Measurements from ENCODE around the gene GNL3L.
"Not testable (repeated sequence)": the region's sequence is repeated elsewhere in the genome, so short reads cannot be mapped to it uniquely, and the experiment has no call there.

Gene GNL3L, protein sequence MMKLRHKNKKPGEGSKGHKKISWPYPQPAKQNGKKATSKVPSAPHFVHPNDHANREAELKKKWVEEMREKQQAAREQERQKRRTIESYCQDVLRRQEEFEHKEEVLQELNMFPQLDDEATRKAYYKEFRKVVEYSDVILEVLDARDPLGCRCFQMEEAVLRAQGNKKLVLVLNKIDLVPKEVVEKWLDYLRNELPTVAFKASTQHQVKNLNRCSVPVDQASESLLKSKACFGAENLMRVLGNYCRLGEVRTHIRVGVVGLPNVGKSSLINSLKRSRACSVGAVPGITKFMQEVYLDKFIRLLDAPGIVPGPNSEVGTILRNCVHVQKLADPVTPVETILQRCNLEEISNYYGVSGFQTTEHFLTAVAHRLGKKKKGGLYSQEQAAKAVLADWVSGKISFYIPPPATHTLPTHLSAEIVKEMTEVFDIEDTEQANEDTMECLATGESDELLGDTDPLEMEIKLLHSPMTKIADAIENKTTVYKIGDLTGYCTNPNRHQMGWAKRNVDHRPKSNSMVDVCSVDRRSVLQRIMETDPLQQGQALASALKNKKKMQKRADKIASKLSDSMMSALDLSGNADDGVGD

GRCh38 chrX:54529552-54530356 is at the start of gene GNL3L:
Gene GNL3L (plus strand): TSS chrX:54530219. CDS start chrX:54532567, 2,348 bp downstream.
- peak; percentile 91 for DNase-seq

DNA sequence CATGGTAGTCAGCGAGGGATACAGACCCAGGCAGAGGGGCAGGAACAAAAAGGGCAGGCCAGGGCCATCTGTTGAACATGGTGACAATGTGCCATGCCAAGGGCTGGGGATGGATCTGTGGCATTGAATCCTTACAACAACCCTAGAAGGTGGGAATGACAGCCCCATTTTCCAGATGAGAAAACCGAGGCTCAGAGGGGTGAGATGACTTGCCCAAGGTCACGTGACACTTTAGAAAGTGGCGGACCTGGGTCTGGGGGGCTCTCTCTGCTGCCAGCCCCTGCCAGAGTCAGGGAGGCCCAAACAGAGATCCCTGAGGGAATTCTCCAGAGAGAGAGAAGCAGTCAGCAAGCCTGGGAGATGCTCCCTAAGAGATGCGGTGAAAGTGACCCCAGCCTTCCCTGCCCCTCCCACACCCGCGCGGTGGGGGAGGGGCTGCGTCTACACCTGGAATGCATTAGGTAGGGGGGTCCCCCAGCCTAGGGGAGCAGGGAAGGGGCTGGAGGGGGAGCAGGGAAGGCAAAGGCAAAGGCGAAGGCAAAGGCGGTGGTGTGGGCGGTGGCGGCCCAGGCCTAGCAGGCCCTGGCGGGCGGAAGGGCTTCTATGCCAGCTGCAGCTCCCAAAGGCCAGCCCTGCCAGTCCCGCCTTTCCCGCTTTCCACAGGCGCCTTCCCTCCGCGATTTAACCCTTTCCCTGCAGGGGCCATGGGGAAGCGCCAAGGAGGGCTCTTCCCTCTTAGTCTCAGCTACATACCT is 47.0 kb upstream of the GNL3L start:
- no peak for DNase-seq

DNA sequence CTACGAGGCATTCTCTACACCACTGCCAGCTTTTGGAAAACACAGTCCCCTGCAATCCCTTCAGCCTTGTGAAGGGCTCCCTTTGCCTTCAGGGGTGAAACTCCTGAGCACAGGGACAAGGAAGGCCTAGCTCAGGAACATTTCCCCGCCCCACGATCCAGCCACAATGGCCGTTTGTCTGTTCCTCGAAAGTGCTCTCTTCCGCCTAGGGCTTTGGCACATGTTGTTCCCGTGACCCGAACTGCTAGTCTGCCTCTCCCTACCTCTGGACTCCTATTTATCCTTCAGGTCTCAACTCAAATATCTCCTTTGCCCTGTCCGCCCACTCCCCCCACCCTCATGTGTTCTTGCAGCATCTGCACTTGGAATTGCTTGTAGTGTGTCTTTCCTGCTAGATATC is 46.1 kb upstream of the GNL3L start:
- DNase-seq = no peak

DNA sequence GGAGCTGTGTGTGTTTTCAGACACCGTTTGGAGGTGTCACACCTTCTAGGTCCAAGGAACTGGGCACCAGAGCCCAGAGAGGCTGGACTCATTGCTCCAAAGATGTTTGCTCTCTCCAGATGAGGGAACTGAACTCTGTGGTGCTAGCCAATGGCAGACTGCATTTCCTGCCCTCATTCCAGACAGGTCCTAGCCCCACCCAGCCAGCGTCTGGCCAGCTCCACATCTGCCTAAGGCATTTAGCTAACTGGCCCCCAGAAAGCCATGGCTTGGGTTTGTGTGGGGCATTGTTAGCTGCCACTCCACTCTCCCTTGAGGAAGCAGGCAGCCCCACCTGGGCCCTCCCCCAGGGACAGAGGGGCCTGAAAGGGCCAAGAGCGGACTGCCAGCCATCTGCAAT is 45.4 kb upstream of the GNL3L start:
- DNase-seq = no peak

DNA sequence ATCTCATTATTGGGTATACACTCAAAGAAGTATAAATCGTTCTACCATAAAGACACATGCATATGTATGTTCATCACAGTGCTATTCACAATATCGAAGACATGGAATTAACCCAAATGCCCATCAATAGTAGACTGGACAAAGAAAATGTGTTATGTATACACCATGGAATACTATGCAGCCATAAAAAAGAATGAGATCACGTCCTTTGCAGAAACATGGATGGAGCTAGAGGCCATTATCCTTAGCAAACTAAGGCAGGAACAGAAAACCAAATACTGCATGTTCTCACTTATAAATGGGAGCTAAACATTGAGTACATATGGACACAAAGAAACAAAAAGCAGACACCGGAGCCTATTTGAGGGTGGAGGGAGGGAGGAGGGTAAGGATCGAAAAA is 40.2 kb upstream of the GNL3L start:
- not testable (repeated sequence) for DNase-seq

DNA sequence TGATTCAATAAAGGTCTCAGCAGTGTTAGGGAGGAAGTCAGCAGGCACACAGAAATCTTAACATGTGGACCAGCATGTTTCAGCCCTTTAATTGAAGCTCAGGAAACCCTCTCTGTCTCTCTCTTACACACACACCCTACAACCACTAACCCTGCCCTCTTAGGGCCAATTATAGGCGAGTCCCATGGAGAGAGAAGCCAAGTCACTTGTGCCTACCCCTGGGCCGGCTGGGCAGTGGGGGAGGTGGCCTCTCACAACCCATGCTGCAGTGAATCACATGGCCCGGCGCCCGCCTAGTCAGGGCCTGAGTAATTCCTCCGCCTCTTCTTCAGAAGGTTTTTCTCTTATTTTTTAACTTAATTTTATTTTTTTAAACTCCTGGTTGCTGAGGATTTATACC is 37.7 kb upstream of the GNL3L start:
- no peak for DNase-seq

GRCh38 chrX:54494166-54494988 is 35.6 kb upstream of the GNL3L start:
- DNase-seq = no peak

- no peak for DNase-seq
Observed at GRCh38 chrX:54494989-54495813, 34.8 kb upstream of the GNL3L start.

GRCh38 chrX:54495814-54496516 is 34.1 kb upstream of the GNL3L start, which contains the start of gene FGD1:
Gene FGD1 (minus strand): TSS chrX:54496234. CDS start chrX:54495432, 802 bp downstream.
- DNase-seq = peak; percentile 31

DNA sequence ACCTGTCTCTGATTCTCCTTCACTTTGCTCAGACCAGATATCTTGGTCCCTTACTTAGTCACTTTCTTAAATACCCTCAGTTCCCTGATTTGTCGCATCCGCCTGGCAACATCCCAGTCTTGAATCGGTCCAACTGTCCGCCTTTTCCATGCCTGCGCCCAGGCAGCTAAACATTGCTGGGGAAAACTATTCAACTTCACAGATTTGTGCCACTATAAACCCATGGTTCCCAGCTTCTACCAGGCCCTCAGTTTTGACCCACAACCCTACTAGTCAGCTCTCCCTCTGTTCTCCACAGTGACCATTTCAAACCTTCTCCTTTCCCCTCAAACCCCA is 33.5 kb upstream of the GNL3L start:
- no peak for DNase-seq

- DNase-seq = no peak
Observed at GRCh38 chrX:54496936-54497335, 33.1 kb upstream of the GNL3L start.

DNA sequence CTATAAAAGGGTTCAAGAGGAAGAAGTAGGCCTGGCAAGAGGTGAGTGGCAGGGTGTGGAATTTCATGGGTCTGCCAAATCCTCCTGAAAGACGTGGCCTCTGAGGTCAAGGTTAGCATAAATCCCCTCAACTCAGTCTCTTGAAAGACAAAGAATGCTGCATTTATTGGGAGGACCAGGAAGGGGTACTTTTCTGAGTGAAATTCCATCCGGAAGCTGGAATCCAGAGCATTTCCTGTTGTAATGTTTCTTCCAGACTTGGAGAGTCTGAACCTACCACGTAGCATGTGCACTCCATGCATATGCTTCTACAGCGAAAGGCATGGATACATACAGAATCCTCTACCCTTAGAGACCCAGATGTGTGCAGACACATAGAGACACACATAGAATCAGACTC is 20.6 kb upstream of the GNL3L start:
- no peak for DNase-seq

DNA sequence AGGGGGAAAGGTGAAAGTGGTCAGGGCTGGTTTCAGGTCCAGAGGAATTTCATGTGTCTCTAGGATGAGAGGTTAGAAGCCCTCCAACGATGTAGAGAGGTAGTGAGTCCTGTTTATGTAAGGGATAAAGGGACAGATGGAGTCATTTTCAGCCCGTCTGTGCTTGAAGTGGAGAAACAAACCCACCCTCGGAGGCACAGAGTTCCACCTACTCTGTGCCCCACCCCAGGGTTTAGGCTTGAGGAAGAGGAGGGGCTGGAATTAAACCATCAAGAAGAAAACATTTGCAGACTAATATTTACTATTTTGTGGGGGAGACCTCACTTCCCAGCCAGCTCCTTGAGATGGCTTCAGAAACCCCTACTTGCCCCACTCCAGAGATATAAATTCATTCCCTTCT is 868 bp upstream of the GNL3L start:
- no peak for DNase-seq

DNA sequence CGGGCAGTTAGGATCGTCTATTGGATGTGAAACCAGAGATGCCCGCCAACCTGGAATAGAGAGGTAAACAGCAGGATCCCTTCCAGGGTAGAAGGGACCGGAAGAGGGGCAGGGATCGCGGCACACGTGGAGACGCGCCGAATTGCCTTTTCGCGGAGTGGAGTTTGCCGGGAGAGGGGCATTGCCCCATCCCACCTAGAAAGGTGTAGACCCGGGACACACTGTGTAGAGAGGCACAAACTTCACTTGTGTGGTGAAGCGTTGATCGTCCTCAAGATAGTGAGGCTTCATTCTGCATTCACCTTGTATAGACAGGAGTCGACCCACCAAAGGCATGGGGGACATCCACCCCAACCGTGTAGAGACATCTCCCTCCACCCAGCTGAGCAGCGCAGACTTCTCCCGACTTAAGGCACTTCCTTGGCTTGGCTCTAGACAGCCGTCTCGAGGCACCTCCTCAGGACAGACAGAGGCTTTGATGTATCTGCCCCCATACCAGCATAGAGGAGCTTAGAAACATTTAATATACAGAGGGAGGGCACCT is 410 bp downstream of the GNL3L start:
- peak; percentile 5 for DNase-seq

- no peak for DNase-seq
Observed at GRCh38 chrX:54534271-54534670, 4.3 kb downstream of the GNL3L start.

DNA sequence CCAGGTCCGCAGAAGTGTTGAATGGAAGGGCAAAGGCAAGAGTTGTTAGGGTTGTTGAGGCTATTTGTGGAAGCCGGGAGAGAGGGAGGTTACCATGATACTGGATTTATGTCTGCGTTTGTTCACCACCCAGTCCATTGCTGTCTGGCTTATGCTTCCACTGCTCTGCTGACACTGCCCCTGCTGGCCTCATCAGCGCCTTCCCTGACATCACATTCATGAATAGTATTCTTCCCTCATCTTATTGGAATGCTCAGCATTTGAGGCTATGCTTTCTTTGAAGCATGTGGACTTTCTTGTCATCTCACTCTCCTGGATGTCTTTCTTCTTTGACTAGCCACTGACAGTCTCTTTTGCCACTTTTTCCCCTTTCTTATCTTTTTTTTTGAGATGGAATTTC is 10.3 kb downstream of the GNL3L start:
- DNase-seq = no peak

DNA sequence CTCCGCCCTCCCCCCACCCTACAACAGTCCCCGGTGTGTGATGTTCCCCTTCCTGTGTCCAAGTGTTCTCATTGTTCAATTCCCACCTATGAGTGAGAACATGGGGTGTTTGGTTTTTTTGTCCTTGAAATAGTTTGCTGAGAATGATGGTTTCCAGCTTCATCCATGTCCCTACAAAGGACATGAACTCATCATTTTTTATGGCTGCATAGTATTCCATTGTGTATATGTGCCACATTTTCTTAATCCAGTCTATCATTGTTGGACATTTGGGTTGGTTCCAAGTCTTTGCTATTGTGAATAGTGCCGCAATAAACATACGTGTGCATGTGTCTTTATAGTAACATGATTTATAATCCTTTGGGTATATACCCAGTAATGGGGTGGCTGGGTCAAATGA is 12.2 kb downstream of the GNL3L start:
- DNase-seq = not testable (repeated sequence)

- DNase-seq = no peak
Observed at GRCh38 chrX:54550821-54551220, 20.8 kb downstream of the GNL3L start.

DNA sequence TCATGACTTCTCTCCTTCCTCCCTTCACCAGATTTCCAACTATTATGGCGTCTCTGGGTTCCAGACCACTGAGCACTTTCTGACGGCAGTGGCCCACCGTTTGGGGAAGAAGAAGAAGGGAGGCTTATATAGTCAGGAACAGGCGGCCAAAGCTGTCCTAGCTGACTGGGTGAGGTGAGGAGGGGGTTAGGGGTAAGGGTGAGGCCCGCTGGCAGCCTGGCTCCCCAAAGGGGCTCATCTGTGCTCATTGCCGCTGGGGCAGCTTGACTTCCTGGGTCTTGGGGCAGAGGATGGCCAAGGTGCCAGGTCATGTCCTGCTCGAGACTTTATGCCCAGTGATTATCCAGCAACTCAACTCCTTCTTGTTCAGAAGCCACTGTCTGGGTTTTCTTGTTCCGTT is 21.8 kb downstream of the GNL3L start:
- no peak for DNase-seq

- DNase-seq = not testable (repeated sequence)
Observed at GRCh38 chrX:54555006-54555405, 25.0 kb downstream of the GNL3L start.
